Measurements from ENCODE around the gene MEX3A. TPM values are rescaled to one million over a fixed set of nuclear protein-coding genes. Genes with fewer than 3 reads are reported as not detected.

Gene MEX3A
- total RNA-seq, 1 donor from 2014 or later, result 63.9 TPM

DNA sequence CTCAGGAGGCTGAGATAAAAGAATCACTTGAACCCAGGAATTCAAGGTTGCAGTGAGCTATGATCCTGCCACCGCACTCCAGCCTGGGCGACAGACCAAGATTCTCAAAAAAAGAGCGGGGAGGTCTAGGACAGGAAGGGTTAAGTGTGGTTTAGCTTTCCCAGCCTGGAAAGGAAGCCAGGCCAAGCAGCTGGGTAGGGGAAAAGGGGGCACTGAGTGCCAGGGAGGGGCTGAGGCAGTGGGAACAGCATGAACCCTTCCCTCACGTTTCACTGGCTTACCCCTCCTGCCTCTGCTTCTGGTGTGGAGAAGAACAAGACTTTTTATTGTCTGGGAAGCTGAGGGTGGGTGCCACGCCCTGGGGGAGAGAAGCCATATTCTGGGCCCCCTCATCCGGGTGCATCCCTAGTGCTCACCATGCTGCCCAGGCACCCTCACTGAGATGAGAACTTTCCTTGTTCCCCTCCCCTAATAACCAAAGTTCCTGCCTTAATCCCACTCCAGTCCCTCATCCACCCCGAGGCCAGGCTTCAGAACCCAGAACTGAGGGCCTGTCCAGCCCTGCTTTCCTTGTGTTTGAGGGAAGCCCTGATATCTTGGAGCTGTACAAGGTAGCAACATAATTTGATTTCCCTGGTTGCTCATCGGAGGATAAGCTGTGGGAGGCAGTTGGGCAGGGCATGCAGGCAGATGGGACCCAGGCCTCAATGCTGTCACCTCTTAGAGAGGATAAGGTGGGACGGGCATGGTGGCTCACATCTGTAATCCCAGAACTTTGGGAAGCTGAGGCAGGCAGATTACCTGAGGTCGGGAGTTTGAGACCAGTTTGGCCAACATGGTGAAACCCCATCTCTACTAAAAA, 30.2 kb upstream of the MEX3A start:
- Mint-ChIP-seq H3K9me3 (ENCODE audit: unreplicated experiment) (no peaks in the 10 kb centered on the region), H3K4me3 (ENCODE audit: unreplicated experiment) (no peak overlapping the region), H3K27ac (ENCODE audit: unreplicated experiment) (no peak overlapping the region), H3K36me3 (ENCODE audit: low read depth, unreplicated experiment) (no peaks in the 10 kb centered on the region), H3K27me3 (ENCODE audit: unreplicated experiment) (peaks cover 14% of the 10 kb centered on the region), H3K4me1 (ENCODE audit: unreplicated experiment) (peaks cover 17% of the 10 kb centered on the region)
- TF ChIP-seq, protein P1, sequence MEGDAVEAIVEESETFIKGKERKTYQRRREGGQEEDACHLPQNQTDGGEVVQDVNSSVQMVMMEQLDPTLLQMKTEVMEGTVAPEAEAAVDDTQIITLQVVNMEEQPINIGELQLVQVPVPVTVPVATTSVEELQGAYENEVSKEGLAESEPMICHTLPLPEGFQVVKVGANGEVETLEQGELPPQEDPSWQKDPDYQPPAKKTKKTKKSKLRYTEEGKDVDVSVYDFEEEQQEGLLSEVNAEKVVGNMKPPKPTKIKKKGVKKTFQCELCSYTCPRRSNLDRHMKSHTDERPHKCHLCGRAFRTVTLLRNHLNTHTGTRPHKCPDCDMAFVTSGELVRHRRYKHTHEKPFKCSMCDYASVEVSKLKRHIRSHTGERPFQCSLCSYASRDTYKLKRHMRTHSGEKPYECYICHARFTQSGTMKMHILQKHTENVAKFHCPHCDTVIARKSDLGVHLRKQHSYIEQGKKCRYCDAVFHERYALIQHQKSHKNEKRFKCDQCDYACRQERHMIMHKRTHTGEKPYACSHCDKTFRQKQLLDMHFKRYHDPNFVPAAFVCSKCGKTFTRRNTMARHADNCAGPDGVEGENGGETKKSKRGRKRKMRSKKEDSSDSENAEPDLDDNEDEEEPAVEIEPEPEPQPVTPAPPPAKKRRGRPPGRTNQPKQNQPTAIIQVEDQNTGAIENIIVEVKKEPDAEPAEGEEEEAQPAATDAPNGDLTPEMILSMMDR (IDR thresholded peaks at IDR 0.05; ENCODE audit: unreplicated experiment), result no peak
- no peak for DNase-seq (ENCODE audit: low spot score)

DNA sequence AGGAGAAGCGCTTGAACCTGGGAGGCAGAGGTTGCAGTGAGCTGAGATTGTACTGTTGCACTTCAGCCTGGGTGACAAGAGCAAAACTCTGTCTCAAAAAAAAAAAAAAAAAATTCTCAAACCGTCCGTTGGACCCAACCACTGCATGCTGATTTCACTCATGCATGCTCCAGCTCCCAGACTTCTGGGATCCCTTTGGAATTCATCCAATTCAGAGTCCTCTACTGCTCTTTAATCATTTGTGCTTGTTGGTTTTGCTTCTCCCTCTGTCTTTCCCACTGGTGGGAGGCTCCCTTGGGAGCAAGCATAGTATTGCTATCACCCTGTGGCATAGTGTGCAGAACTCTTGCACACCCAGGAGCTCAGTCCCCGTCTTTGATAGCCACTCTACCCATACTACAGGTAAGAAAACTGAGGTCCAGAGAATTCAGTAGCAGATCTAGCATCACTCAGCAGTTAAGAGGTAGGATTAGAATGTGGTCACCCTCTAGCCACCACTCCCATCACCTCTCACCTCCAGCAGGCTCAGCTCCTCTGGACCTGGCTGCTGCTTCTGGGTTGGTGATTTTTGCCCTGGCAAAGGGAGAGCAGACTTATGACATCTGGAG, 29.2 kb upstream of the MEX3A start:
- H3K27me3 Mint-ChIP-seq (ENCODE audit: unreplicated experiment), result peaks cover 13% of the 10 kb centered on the region
- DNase-seq (ENCODE audit: low spot score), result no peak
- no peaks in the 10 kb centered on the region for H3K36me3 Mint-ChIP-seq (ENCODE audit: low read depth, unreplicated experiment)
- H3K9me3 Mint-ChIP-seq (ENCODE audit: unreplicated experiment), result no peaks in the 10 kb centered on the region
- TF ChIP-seq, protein P1 (IDR thresholded peaks at IDR 0.05; ENCODE audit: unreplicated experiment), result no peak
- H3K4me3 Mint-ChIP-seq (ENCODE audit: unreplicated experiment), result no peak overlapping the region
- H3K4me1 Mint-ChIP-seq (ENCODE audit: unreplicated experiment), result peaks cover 22% of the 10 kb centered on the region
- no peak overlapping the region for H3K27ac Mint-ChIP-seq (ENCODE audit: unreplicated experiment)

GRCh38 chr1:156110252-156110651, 28.0 kb upstream of the MEX3A start:
- Mint-ChIP-seq H3K27me3 (ENCODE audit: unreplicated experiment) (peaks cover 15% of the 10 kb centered on the region), H3K36me3 (ENCODE audit: low read depth, unreplicated experiment) (no peaks in the 10 kb centered on the region), H3K4me3 (ENCODE audit: unreplicated experiment) (no peak overlapping the region), H3K4me1 (ENCODE audit: unreplicated experiment) (peaks cover 25% of the 10 kb centered on the region), H3K27ac (ENCODE audit: unreplicated experiment) (no peak overlapping the region), H3K9me3 (ENCODE audit: unreplicated experiment) (no peaks in the 10 kb centered on the region)
- TF ChIP-seq, protein P1 (IDR thresholded peaks at IDR 0.05; ENCODE audit: unreplicated experiment), result no peak
- no peak for DNase-seq (ENCODE audit: low spot score)

- no peak overlapping the region for H3K27ac Mint-ChIP-seq (ENCODE audit: unreplicated experiment)
- H3K36me3 Mint-ChIP-seq (ENCODE audit: low read depth, unreplicated experiment), result no peaks in the 10 kb centered on the region
- TF ChIP-seq, protein P1 (IDR thresholded peaks at IDR 0.05; ENCODE audit: unreplicated experiment), result no peak
- H3K27me3 Mint-ChIP-seq (ENCODE audit: unreplicated experiment), result peaks cover 23% of the 10 kb centered on the region
- DNase-seq (ENCODE audit: low spot score), result no peak
- peaks cover 35% of the 10 kb centered on the region for H3K4me1 Mint-ChIP-seq (ENCODE audit: unreplicated experiment)
- no peaks in the 10 kb centered on the region for H3K9me3 Mint-ChIP-seq (ENCODE audit: unreplicated experiment)
- H3K4me3 Mint-ChIP-seq (ENCODE audit: unreplicated experiment), result no peak overlapping the region
Measured at GRCh38 chr1:156108664-156109241, 26.5 kb upstream of the MEX3A start.

Measured in endothelial cell (in vitro differentiated cells).